Subcutaneous adipose tissue (tissue), 4 donors: ENCODE data around the gene ARHGDIA. TPM values are rescaled to one million over a fixed set of nuclear protein-coding genes. Genes with fewer than 3 reads are reported as not detected.

Experiments used
- total RNA-seq, 4 donors: library from RNA; depleted of rRNA; stranded (reverse); fragments of >200 nt; gene quantifications; one replicate each; pipeline ENCODE4 v1.1.0, GENCODE V29; 2016
- TF ChIP-seq, protein P1 (sequence below): fragments of 450-650 bp; IDR thresholded peaks from one replicate; pipeline ENCODE4 v1.5.1; 2016; ENCODE audit warnings: low read depth, mild to moderate bottlenecking, control low read depth, antibody characterized with exemption, moderate library complexity

The ARHGDIA gene
- total RNA-seq, 4 donors from 2014 or later: 116 to 235 (median 167) TPM

DNA sequence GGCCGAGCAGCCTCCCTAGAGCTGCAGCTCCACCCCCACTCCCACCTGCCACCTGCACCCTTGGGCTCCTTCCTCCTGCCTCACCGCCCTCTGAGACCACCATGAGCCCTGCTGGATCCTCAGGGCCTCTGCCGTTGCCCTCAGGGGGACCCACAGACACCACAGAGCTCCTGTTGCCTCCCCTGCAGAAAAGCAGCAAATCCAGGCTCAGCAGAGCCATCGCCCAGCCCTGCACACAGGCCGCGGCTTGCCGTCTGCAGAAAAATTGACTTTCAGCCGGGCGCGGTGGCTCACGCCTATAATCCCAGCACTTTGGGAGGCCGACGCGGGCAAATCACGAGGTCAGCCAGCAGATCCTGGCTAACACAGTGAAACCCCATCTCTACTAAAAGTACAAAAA lies 29.3 kb downstream of the ARHGDIA start:
- TF ChIP-seq, protein P1, sequence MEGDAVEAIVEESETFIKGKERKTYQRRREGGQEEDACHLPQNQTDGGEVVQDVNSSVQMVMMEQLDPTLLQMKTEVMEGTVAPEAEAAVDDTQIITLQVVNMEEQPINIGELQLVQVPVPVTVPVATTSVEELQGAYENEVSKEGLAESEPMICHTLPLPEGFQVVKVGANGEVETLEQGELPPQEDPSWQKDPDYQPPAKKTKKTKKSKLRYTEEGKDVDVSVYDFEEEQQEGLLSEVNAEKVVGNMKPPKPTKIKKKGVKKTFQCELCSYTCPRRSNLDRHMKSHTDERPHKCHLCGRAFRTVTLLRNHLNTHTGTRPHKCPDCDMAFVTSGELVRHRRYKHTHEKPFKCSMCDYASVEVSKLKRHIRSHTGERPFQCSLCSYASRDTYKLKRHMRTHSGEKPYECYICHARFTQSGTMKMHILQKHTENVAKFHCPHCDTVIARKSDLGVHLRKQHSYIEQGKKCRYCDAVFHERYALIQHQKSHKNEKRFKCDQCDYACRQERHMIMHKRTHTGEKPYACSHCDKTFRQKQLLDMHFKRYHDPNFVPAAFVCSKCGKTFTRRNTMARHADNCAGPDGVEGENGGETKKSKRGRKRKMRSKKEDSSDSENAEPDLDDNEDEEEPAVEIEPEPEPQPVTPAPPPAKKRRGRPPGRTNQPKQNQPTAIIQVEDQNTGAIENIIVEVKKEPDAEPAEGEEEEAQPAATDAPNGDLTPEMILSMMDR: no peak

DNA sequence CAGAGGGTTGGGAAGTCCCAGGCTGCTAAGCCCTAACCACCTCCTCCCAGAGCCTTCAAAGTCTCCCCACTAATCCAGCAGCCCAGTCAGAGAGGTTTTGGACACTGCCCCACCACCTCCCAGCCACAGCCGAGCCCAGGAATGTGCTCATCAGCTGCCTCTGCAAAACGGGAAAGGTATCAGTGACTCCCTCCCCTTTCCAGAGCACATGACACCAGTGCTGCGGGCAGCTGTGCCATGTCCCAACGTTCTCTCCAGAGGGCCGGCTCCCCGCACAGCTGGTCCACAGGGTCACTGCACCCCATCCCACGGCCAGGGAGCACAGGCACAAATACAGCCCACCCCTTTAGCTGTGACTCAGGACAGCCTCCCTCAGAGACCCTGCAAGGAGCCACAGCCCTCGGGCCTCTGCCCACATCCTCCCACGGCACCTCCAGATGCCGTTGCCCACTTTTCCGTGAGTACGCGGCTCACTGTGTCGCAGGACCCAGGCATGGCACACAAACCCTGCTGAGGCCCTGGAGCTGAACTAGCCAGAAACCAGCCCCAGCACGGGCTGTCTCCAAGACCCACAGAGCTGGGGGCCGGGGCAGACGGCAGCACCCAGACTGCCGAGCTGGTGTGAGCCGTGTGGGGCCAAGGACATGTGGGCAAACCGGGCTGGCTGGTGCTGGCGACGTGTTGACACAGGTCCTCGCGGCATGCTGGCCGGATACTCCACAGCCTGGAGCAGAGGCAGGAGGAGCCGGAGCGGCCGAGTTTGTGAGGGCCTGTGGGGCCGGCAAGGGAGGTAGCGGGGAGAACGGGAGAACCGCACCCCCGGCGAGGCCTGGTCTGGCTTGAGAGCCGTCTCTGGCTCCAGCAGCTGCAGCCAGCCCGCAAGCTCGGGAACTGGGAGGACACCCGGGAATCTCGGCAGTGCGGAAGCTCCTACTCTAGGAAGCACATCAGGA lies 30.0 kb downstream of the ARHGDIA start:
- TF ChIP-seq, protein P1: no peak

DNA sequence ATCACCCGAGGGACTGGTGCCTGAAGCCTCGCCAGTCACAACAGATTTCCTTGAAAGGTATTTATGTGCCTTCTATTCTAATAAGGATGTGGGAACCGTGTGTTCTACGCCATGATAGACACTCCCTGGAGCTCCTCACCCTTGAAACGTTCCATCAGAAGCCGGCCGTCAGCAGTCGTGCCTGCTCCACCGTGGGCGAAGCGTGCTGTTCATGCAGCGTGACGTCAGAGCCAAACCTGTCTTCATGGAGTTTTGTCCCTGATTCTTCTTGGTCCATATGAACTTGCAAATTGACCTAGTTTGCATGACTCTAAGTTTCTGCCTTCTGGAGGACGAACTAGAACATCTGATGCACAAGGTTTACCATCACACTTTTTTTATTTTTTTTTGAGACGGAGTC lies 31.8 kb downstream of the ARHGDIA start:
- TF ChIP-seq, protein P1: no peak

DNA sequence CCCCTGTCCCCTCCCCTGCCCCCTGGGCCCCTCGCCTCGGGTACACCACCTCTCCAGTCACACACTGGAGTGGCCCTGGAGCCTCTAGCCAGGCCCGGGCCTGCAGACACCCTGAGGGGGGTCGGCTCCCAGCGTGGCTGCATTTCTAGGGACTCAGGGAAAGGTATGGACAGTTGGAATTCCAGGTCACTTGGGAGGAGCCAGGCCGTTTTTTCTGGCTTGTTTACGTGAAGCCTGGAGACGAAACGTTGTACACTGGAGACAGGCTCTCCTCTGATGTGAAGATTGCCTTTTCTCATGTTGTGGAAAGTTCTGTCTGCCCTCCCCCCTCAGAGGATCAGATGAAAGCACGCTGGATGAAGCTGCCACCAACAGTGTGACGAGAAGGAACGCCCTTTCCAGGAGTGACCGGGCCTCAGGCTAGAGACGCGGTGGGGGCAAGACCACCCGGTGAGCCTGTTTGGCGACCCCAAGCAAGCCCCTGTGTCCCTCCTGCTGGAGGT lies 32.3 kb downstream of the ARHGDIA start:
- TF ChIP-seq, protein P1: no peak

DNA sequence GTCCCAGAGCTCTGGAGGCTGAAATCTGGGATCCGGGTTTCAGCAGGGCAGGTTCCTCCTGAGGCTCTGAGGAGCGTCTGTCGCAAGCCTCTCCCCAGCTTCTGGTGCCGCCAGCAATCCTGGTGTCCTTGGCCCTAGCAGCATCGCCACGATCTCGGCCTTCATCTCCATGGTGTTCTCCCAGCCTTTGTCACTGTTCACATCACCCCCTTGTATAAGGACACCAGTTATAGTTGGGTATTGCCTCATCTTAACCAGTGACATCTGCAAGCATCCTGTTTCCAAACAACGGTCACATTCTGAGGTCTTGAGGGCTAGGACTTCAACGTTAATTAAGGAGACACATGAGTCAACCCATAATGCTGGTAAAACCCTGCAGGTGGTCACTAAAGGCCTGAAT lies 33.5 kb downstream of the ARHGDIA start:
- TF ChIP-seq, protein P1: no peak

DNA sequence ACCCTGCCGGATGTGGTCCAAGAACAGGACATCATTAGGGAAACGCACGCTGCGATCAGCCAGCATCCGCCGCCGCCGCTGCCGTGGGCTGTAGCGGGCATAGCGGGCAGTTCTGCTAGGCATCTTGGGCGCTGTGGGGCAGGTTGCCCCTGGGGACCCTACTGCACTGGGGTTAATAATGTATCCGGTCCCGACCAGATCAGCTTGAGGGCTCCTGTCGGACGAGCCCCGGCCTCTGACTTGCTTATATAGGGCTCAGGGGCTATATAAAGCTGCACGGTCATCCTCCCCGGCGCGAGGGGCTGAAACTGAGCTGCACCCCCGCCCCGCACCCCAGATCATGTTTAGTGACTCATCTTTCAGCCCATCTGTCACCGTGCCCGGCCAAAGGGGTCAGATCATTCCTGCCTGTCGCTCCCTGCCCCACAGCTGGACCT lies 36.3 kb downstream of the ARHGDIA start, which contains the start of gene PPP1R27:
Gene PPP1R27 (minus strand): TSS at position 220 of the 437 bp plus-strand sequence. CDS start 97 bp downstream, at position 123.
- TF ChIP-seq, protein P1: no peak
